HEK293 (cell line): Measurements from ENCODE around the gene ZNF681.

Experiments used
- BCL11A ChIP-seq: fragments of 450-650 bp; formaldehyde crosslinking; IDR thresholded peaks from 2 replicates; pipeline ENCODE4 v1.5.1; 2016; ENCODE audit warnings: low read depth, missing biosample characterization, missing genetic modification characterization
- CTCF ChIP-seq: fragments of 450-650 bp; formaldehyde crosslinking; IDR thresholded peaks from 2 replicates; pipeline ENCODE4 v1.5.1; 2016; ENCODE audit warnings: missing biosample characterization, missing genetic modification characterization
- GLI4 ChIP-seq: fragments of 450-650 bp; formaldehyde crosslinking; IDR thresholded peaks from 2 replicates; pipeline ENCODE4 v1.5.1; 2016; ENCODE audit warnings: missing biosample characterization, missing genetic modification characterization
- ZBTB7A ChIP-seq: fragments of 450-650 bp; formaldehyde crosslinking; IDR thresholded peaks from 2 replicates; pipeline ENCODE4 v1.5.1; 2016; ENCODE audit warnings: low read depth, missing biosample characterization, missing genetic modification characterization
- ZNF202 ChIP-seq: fragments of 450-650 bp; formaldehyde crosslinking; IDR thresholded peaks from 2 replicates; pipeline ENCODE4 v1.5.1; 2016; ENCODE audit warnings: missing biosample characterization, missing genetic modification characterization, borderline replicate concordance
- ZNF529 ChIP-seq: fragments of 450-650 bp; formaldehyde crosslinking; IDR thresholded peaks from 2 replicates; pipeline ENCODE4 v1.5.1; 2017; ENCODE audit warnings: missing genetic modification characterization, missing biosample characterization; ENCODE audit not compliant: insufficient replicate concordance
- ZNF623 ChIP-seq: fragments of 450-650 bp; formaldehyde crosslinking; IDR thresholded peaks from 2 replicates; pipeline ENCODE4 v1.5.1; 2016; ENCODE audit warnings: missing biosample characterization, missing genetic modification characterization
- ZNF624 ChIP-seq: fragments of 450-650 bp; formaldehyde crosslinking; IDR thresholded peaks from 2 replicates; pipeline ENCODE4 v1.5.1; 2017; ENCODE audit warnings: missing biosample characterization, missing genetic modification characterization
- ZNF626 ChIP-seq: fragments of 450-650 bp; sonication (Bioruptor Pico); formaldehyde crosslinking; IDR thresholded peaks from 2 replicates; pipeline ENCODE4 v1.5.1; 2018; ENCODE audit warnings: missing biosample characterization, missing genetic modification characterization, inconsistent platforms
- ZNF76 ChIP-seq: fragments of 450-650 bp; formaldehyde crosslinking; IDR thresholded peaks from 2 replicates; pipeline ENCODE4; 2016; ENCODE audit warnings: low read depth, missing biosample characterization, missing genetic modification characterization, borderline replicate concordance
- ZSCAN30 ChIP-seq: fragments of 450-650 bp; IDR thresholded peaks from 2 replicates; pipeline ENCODE4 v1.5.1; 2018; ENCODE audit warnings: missing biosample characterization, mild to moderate bottlenecking, missing genetic modification characterization, moderate library complexity

- no peak for TF ChIP-seq ZNF202 (tag by site-specific recombination)
- TF ChIP-seq CTCF (tag by site-specific recombination), result no peak
- TF ChIP-seq ZBTB7A (tag by site-specific recombination), result no peak
- no peak for TF ChIP-seq ZNF626
- no peak for TF ChIP-seq ZNF529 (tag by site-specific recombination)
- TF ChIP-seq ZNF623, result no peak
- no peak for TF ChIP-seq ZNF624
- TF ChIP-seq ZNF76 (tag by site-specific recombination), result no peak
- TF ChIP-seq ZSCAN30 (tag by site-specific recombination), result no peak
- TF ChIP-seq GLI4 (tag by site-specific recombination), result no peak
- no peak for TF ChIP-seq BCL11A (tag by site-specific recombination)
These were observed 19.9 kb upstream of the ZNF681 start for GRCh38 chr19:23778566-23778965.
